WTC11 (cell line): ENCODE data around the gene TTLL11.

Source experiments
- ATF2 ChIP-seq: sonication (generic); formaldehyde crosslinking; IDR thresholded peaks from 2 replicates; pipeline ENCODE4 v1.8.1; 2022; ENCODE audit warnings: low read depth, missing genetic modification reagents, borderline replicate concordance
- CTCF ChIP-seq: fragments of 200-600 bp; IDR thresholded peaks from 2 replicates; pipeline ENCODE4 v1.8.0; 2022; ENCODE audit warnings: antibody characterized with exemption
- E2F4 ChIP-seq: sonication (generic); formaldehyde crosslinking; IDR thresholded peaks from 2 replicates; pipeline ENCODE4 v1.8.1; 2022; ENCODE audit warnings: low read depth, mild to moderate bottlenecking, moderate library complexity, missing genetic modification reagents, borderline replicate concordance
- TEAD4 ChIP-seq: sonication (generic); formaldehyde crosslinking; IDR thresholded peaks from 2 replicates; pipeline ENCODE4 v1.8.0; 2022; ENCODE audit warnings: mild to moderate bottlenecking, missing genetic modification reagents

GRCh38 chr9:121863955-121864354, 229.2 kb downstream of the TTLL11 start:
- no peak for TF ChIP-seq CTCF
- no peak for TF ChIP-seq ATF2
- no peak for TF ChIP-seq E2F4 (CRISPR knock-in tag)
- TF ChIP-seq TEAD4 (CRISPR knock-in tag) = no peak
